Suprapubic skin (tissue), 4 donors: ENCODE results near the gene IFT57.
"Not testable (repeated sequence)": the region's sequence is repeated elsewhere in the genome, so short reads cannot be mapped to it uniquely, and the experiment has no call there.

Experiments
- CTCF ChIP-seq, 2 donors: fragments of 200-600 bp in 1 of 2; fragments of 450-650 bp in 1 of 2; sonication (generic) in 1 of 2; IDR thresholded peaks; one replicate each; pipeline ENCODE4 v1.5.1; 2016 to 2019; ENCODE audit warnings: antibody characterized with exemption in 2 of 2, mild to moderate bottlenecking in 1 of 2, moderate library complexity in 1 of 2
- POLR2A ChIP-seq, 2 donors: fragments of 450-650 bp; IDR thresholded peaks; one replicate each; pipeline ENCODE4 v1.6.1; 2017; ENCODE audit warnings: antibody characterized with exemption in 2 of 2, mild to moderate bottlenecking in 2 of 2, moderate library complexity in 2 of 2
- POLR2AphosphoS5 ChIP-seq, 3 donors: sonication (generic); formaldehyde crosslinking; IDR thresholded peaks; one replicate each; pipeline ENCODE4 v1.6.1; 2017; ENCODE audit warnings: antibody characterized with exemption in 3 of 3

GRCh38 chr3:108264534-108265298 is 42.5 kb upstream of the IFT57 start:
- TF ChIP-seq CTCF, POLR2AphosphoS5, POLR2A (IDR thresholded peaks at IDR 0.05): not testable (repeated sequence)
